Thoracic aorta (tissue), 2 donors: ENCODE results near the gene P2RX3. TPM values are rescaled to one million over a fixed set of nuclear protein-coding genes. Genes with fewer than 3 reads are reported as not detected.

Source experiments
- ATAC-seq: fragments of 150-250 bp; one replicate; pipeline ENCODE4 v1.8.0; 2017; ENCODE audit warnings: low read depth; ENCODE audit not compliant: insufficient number of reproducible peaks, low FRiP score
- DNase-seq: peaks from one replicate; pipeline ENCODE4 v3.0.0-alpha.2; 2020; ENCODE audit warnings: low spot score
- H3K27ac ChIP-seq, 2 donors: fragments of 200-600 bp; sonication (generic); 1 replicate in 1 of 2; 2 replicates in 1 of 2; pipeline ENCODE4 v1.5.1; 2016; ENCODE audit warnings: mild to moderate bottlenecking in 2 of 2, moderate library complexity in 2 of 2
- H3K27me3 ChIP-seq: fragments of 200-600 bp; sonication (generic); replicated peaks from 2 replicates; pipeline ENCODE4 v1.6.0; 2016; ENCODE audit warnings: mild to moderate bottlenecking; ENCODE audit not compliant: insufficient read depth
- H3K36me3 ChIP-seq: fragments of 200-600 bp; sonication (generic); one replicate; pipeline ENCODE4 v1.5.1; 2016
- H3K4me1 ChIP-seq, 2 donors: fragments of 200-600 bp; sonication (generic); 1 replicate in 1 of 2; 2 replicates in 1 of 2; pipeline versions ENCODE4 v1.5.1 to v1.6.0; 2016; ENCODE audit warnings: low read depth in 2 of 2, mild to moderate bottlenecking in 1 of 2; ENCODE audit not compliant: control insufficient read depth in 1 of 2
- H3K4me3 ChIP-seq: fragments of 200-600 bp; sonication (generic); 2 replicates; pipeline ENCODE4 v1.5.1; 2016; ENCODE audit warnings: mild to moderate bottlenecking
- H3K9me3 ChIP-seq: fragments of 200-600 bp; sonication (generic); 2 replicates; pipeline ENCODE4 v1.5.1; 2016
- CTCF ChIP-seq: fragments of 200-600 bp; sonication (generic); IDR thresholded peaks from one replicate; pipeline ENCODE4 v1.5.1; 2019; ENCODE audit warnings: antibody characterized with exemption
- total RNA-seq, 2 donors: library from RNA; depleted of rRNA; stranded (reverse); fragments of >200 nt; gene quantifications; one replicate each; pipeline versions ENCODE4 v1.1.0 to v1.2.3, GENCODE V29; 2016

P2RX3 gene
- total RNA-seq, 2 donors from 2014 or later, result not detected

GRCh38 chr11:57421805-57422204 is 83.7 kb downstream of the P2RX3 start:
- no peak for TF ChIP-seq CTCF

More at GRCh38 chr11:57421805-57422204, 83.7 kb downstream of the P2RX3 start:
- ATAC-seq, result no peak
- no peak overlapping the region for H3K27ac ChIP-seq
- DNase-seq, result no peak
- H3K4me3 ChIP-seq, result no peak overlapping the region
- no peaks in the 10 kb centered on the region for H3K27me3 ChIP-seq
- H3K36me3 ChIP-seq, result peaks cover 21% of the 10 kb centered on the region
- H3K9me3 ChIP-seq, result no peaks in the 10 kb centered on the region
- H3K4me1 ChIP-seq, result peaks cover 29 to 42% of the 10 kb centered on the region in 2 donors

Other genes starting within 250 kb of the P2RX3 start
- not detected for gene LRRC55, start 156.4 kb upstream of the P2RX3 start, total RNA-seq
- 1 to 10 TPM; 1.8 to 4.3 TPM for gene APLNR, start 101.1 kb upstream of the P2RX3 start, total RNA-seq
- 100 to 1,000 TPM; 105 to 153 TPM for gene TNKS1BP1, start 13.4 kb upstream of the P2RX3 start, total RNA-seq
- 10 to 100 TPM; 42.0 to 51.4 TPM for gene SSRP1, start 2.5 kb upstream of the P2RX3 start, total RNA-seq
- gene PRG3, start 42.8 kb downstream of the P2RX3 start, total RNA-seq, result not detected
- under 1 TPM in 1 of 2 donors, not detected in 1; 0.54 TPM for gene PRG2, start 52.3 kb downstream of the P2RX3 start, total RNA-seq
- 10 to 100 TPM; 76.0 to 92.3 TPM for gene SLC43A3, start 88.8 kb downstream of the P2RX3 start, total RNA-seq
- gene RTN4RL2, start 122.2 kb downstream of the P2RX3 start, total RNA-seq, result under 1 TPM in 1 of 2 donors, not detected in 1; 0.35 TPM
- gene SLC43A1, start 177.3 kb downstream of the P2RX3 start, total RNA-seq, result 10 to 100 TPM; 16.6 to 23.6 TPM
- 10 to 100 TPM; 19.5 to 33.5 TPM for gene TIMM10, start 192.4 kb downstream of the P2RX3 start, total RNA-seq
- not detected for gene SMTNL1, start 199.2 kb downstream of the P2RX3 start, total RNA-seq
- gene UBE2L6, start 229.3 kb downstream of the P2RX3 start, total RNA-seq, result 10 to 100 TPM; 22.6 to 45.8 TPM